ENCODE results near the gene PCLO. TPM values are rescaled to one million over a fixed set of nuclear protein-coding genes. Genes with fewer than 3 reads are reported as not detected.

PCLO gene
- total and polyA plus RNA-seq, 2 of the 4 experiments (the other 2 are of a cell fraction): under 0.01 to 0.05 TPM

GRCh38 chr7:82726038-82726800, 436.5 kb downstream of the PCLO start:
- WGBS, 2 experiments (ENCODE audit: extremely low coverage in 2 of 2, insufficient read length in 1 of 2): no CpG with 5 or more reads among the region's 7 CpGs

More at GRCh38 chr7:82726038-82726800, 436.5 kb downstream of the PCLO start:
- TF ChIP-seq ELK1 (IDR thresholded peaks at IDR 0.05; ENCODE audit: borderline replicate concordance, low read depth, low read length): no peak
- no peak for TF ChIP-seq MAFK (IDR thresholded peaks at IDR 0.05; ENCODE audit: low read depth, low read length)
- no peak for TF ChIP-seq SMC3 (IDR thresholded peaks at IDR 0.05; ENCODE audit: low read depth, low read length)
- no peak for TF ChIP-seq BHLHE40 (IDR thresholded peaks at IDR 0.05; ENCODE audit: low read depth, low read length)
- no peak for TF ChIP-seq CEBPB (IDR thresholded peaks at IDR 0.05; ENCODE audit: low read depth, low read length)
- no peak for TF ChIP-seq RCOR1 (IDR thresholded peaks at IDR 0.05; ENCODE audit: insufficient replicate concordance, low read length)
- TF ChIP-seq CTCF (conservative IDR thresholded peaks at IDR 0.05; ENCODE audit: low read depth, low read length): no peak
- no peak for TF ChIP-seq FOS (IDR thresholded peaks at IDR 0.05; ENCODE audit: low read depth, low read length)
- no peak for TF ChIP-seq POLR2A (IDR thresholded peaks at IDR 0.05; ENCODE audit: low read depth, low read length)
- TF ChIP-seq USF2 (IDR thresholded peaks at IDR 0.05; ENCODE audit: low read depth, low read length): no peak
- no peak for TF ChIP-seq CHD1 (IDR thresholded peaks at IDR 0.05; ENCODE audit: low read depth, low read length)
- TF ChIP-seq MAZ (IDR thresholded peaks at IDR 0.05; ENCODE audit: borderline replicate concordance, low read depth, low read length): no peak
- no peak for TF ChIP-seq NFE2L2 (IDR thresholded peaks at IDR 0.05; ENCODE audit: low read depth, low read length)
- TF ChIP-seq RAD21 (IDR thresholded peaks at IDR 0.05; ENCODE audit: low read length): no peak
- TF ChIP-seq RFX5 (IDR thresholded peaks at IDR 0.05; ENCODE audit: low read depth, low read length): no peak
- Histone ChIP-seq H4K91ac (ENCODE audit: insufficient read depth, low read depth, low read length) (no peak overlapping the region), H4K8ac (ENCODE audit: low read depth in 2 of 2, low read length in 2 of 2) (0 out of 4 replicates have a peak overlapping the region, but pooled peaks of 1 of the 2 experiments have one; percentile 35), H3K18ac (ENCODE audit: low read depth, low read length) (no peak overlapping the region), H2BK20ac (ENCODE audit: low read depth, low read length) (no peak overlapping the region), H3K4me3 (ENCODE audit: insufficient read depth, low read depth, low read length) (no peak overlapping the region), H2BK5ac (ENCODE audit: low read depth, low read length, poor library complexity, severe bottlenecking) (no peak overlapping the region), H4K20me1 (ENCODE audit: insufficient read depth, low read length) (no peaks in the 10 kb centered on the region), H3K4me2 (ENCODE audit: low read depth, low read length) (no peak overlapping the region), H3K9ac (ENCODE audit: low read depth, low read length) (no peak overlapping the region), H2BK15ac (ENCODE audit: low read depth, low read length) (no peak overlapping the region), H3K27me3 (ENCODE audit: control insufficient read depth, insufficient read depth, low read length) (no peaks in the 10 kb centered on the region), H3K23ac (ENCODE audit: low read depth, low read length) (no peak overlapping the region), H3K4me1 (ENCODE audit: control insufficient read depth, insufficient read depth, low read length) (0 out of 2 replicates have a peak, but pooled peaks cover 2% of the 10 kb centered on the region), H3K27ac (ENCODE audit: insufficient read depth, low read length) (no peak overlapping the region), H3K9me3 (ENCODE audit: control insufficient read depth, insufficient read depth, low read length) (no peaks in the 10 kb centered on the region), H3K79me1 (ENCODE audit: low read depth in 1 of 2, low read length in 2 of 2) (no peaks in the 10 kb centered on the region), H3K36me3 (ENCODE audit: control insufficient read depth, insufficient read depth, low read length) (no peaks in the 10 kb centered on the region), H3K9me1 (ENCODE audit: insufficient read depth, low read length) (no peaks in the 10 kb centered on the region; the same call in 1 of the 2 replicates), H2BK120ac (ENCODE audit: low read depth, low read length) (no peak overlapping the region), H2AK5ac (ENCODE audit: low read depth, low read length) (peak overlapping the region; percentile 62; the same call in 1 of the 2 replicates), H3K56ac (ENCODE audit: extremely low read depth, insufficient read depth, low read length) (no peak overlapping the region), H3K14ac (replicated peaks; ENCODE audit: low read depth, low read length) (no peak overlapping the region; the same call in 1 of the 2 replicates), H4K5ac (ENCODE audit: low read depth, low read length) (no peak overlapping the region), H2AK9ac (replicated peaks; ENCODE audit: low read depth, low read length, poor library complexity) (no peak overlapping the region), H2AFZ (replicated peaks; ENCODE audit: low read length, poor library complexity) (peak overlapping the region; percentile 40), H3K4ac (ENCODE audit: low read depth, low read length) (no peak overlapping the region; the same call in 1 of the 2 replicates)
- CTCF ChIA-PET: no interaction called here
- intact Hi-C loops (cut with micrococcal nuclease): loop anchor here (2.0 to 10.0 kb wide), 6 partner anchors 125 to 1244 kb away; no protein-coding TSS in a partner anchor
- POLR2A ChIA-PET (ENCODE audit: unreplicated experiment): no interaction called here
- BruUV-seq (replicated peaks): no TSS peak
- DNase-seq (no peak), ATAC-seq (ENCODE audit: low read depth) (no peak)
- in situ Hi-C loops (cut with MboI; ENCODE audit: low sequenced_read_pairs): loop anchor here (5.0 to 10.0 kb wide), 4 partner anchors 121 to 1229 kb away; no protein-coding TSS in a partner anchor
- dilution Hi-C loops (cut with HindIII; ENCODE audit: low sequenced_read_pairs, unreplicated experiment): no loop called here
